CD14-positive monocyte (primary cell): ENCODE measurements around the gene OSBP2. TPM values are rescaled to one million over a fixed set of nuclear protein-coding genes. Genes with fewer than 3 reads are reported as not detected.

Source experiments
- DNase-seq, 3 donors: peaks; one replicate each; pipeline ENCODE4 v3.0.0-alpha.2; 2011 to 2022
- H2AFZ ChIP-seq: 2 replicates; pipeline ENCODE4 v1.6.0; 2012; ENCODE audit warnings: mild to moderate bottlenecking, low read depth, low read length, inconsistent platforms; ENCODE audit not compliant: insufficient read depth, poor library complexity, severe bottlenecking
- H3K27ac ChIP-seq, 2 donors: 1 replicate in 1 of 2; 2 replicates in 1 of 2; pipeline ENCODE4 v1.5.1; 2012 to 2013; ENCODE audit warnings: low read length in 2 of 2, control low read depth in 1 of 2, inconsistent platforms in 1 of 2, low read depth in 1 of 2, mild to moderate bottlenecking in 1 of 2
- H3K27me3 ChIP-seq, 2 donors: one replicate each; pipeline versions ENCODE4 v1.6.0 to v1.6.1; 2011 to 2013; ENCODE audit warnings: low read length in 2 of 2; ENCODE audit not compliant: control insufficient read depth in 2 of 2, insufficient read depth in 2 of 2
- H3K36me3 ChIP-seq, 2 donors: replicated peaks in 1 of 2; 1 replicate in 1 of 2; 2 replicates in 1 of 2; pipeline versions ENCODE4 v1.5.1 to v1.6.1; 2012 to 2013; ENCODE audit warnings: low read length in 2 of 2, control low read depth in 1 of 2, inconsistent platforms in 1 of 2, mild to moderate bottlenecking in 1 of 2; ENCODE audit not compliant: insufficient read depth in 2 of 2, control insufficient read depth in 1 of 2
- H3K4me1 ChIP-seq, 2 donors: 1 replicate in 1 of 2; 2 replicates in 1 of 2; pipeline versions ENCODE4 v1.5.1 to v1.6.1; 2012 to 2013; ENCODE audit warnings: low read length in 2 of 2, control low read depth in 1 of 2, inconsistent platforms in 1 of 2, mild to moderate bottlenecking in 1 of 2, moderate library complexity in 1 of 2; ENCODE audit not compliant: insufficient read depth in 2 of 2, control insufficient read depth in 1 of 2
- H3K4me2 ChIP-seq: replicated peaks from 2 replicates; pipeline ENCODE3; 2012; ENCODE audit warnings: low read length, moderate library complexity, mild to moderate bottlenecking; ENCODE audit not compliant: poor library complexity, severe bottlenecking; ENCODE audit errors: extremely low read depth
- H3K4me3 ChIP-seq, 3 experiments: fragments of 200-600 bp in 1 of 3; sonication (generic) in 1 of 3; replicated peaks in 1 of 3; 1 replicate in 2 of 3; 2 replicates in 1 of 3; pipeline ENCODE4 v1.5.1; 2011 to 2013; ENCODE audit warnings: low read length in 3 of 3, mild to moderate bottlenecking in 3 of 3, control low read depth in 2 of 3, low read depth in 2 of 3, inconsistent platforms in 1 of 3, moderate library complexity in 1 of 3
- H3K79me2 ChIP-seq: 2 replicates; pipeline ENCODE4 v1.6.0; 2012; ENCODE audit warnings: mild to moderate bottlenecking, control low read depth, inconsistent platforms, low read length, moderate library complexity; ENCODE audit not compliant: insufficient read depth
- H3K9ac ChIP-seq: 2 replicates; pipeline ENCODE4 v1.6.0; 2017; ENCODE audit warnings: low read length, mild to moderate bottlenecking; ENCODE audit not compliant: insufficient read depth, poor library complexity, severe bottlenecking
- H3K9me3 ChIP-seq, 2 donors: replicated peaks in 1 of 2; 1 replicate in 1 of 2; 2 replicates in 1 of 2; pipeline versions ENCODE4 v1.5.1 to v1.6.1; 2012 to 2013; ENCODE audit warnings: low read length in 2 of 2, control low read depth in 1 of 2; ENCODE audit not compliant: control insufficient read depth in 1 of 2, insufficient read depth in 1 of 2
- H4K20me1 ChIP-seq: 2 replicates; pipeline ENCODE4 v1.6.0; 2012; ENCODE audit warnings: mild to moderate bottlenecking, low read length, control low read depth, moderate library complexity; ENCODE audit not compliant: insufficient read depth
- H3K27ac Mint-ChIP-seq, 7 donors: one replicate each; pipeline ENCODE4 v1.8.0; 2020; ENCODE audit warnings: mild to moderate bottlenecking in 7 of 7, mixed read lengths in 7 of 7, moderate library complexity in 6 of 7, inconsistent platforms in 2 of 7
- H3K27me3 Mint-ChIP-seq, 3 donors: one replicate each; pipeline ENCODE4 v1.8.0; 2021 to 2022; ENCODE audit warnings: low read depth in 3 of 3, mild to moderate bottlenecking in 3 of 3, mixed read lengths in 3 of 3, moderate library complexity in 3 of 3, inconsistent platforms in 1 of 3
- H3K36me3 Mint-ChIP-seq, 2 donors: one replicate each; pipeline ENCODE4 v1.8.0; 2020; ENCODE audit warnings: mixed read lengths in 2 of 2, inconsistent platforms in 1 of 2, mild to moderate bottlenecking in 1 of 2
- H3K4me1 Mint-ChIP-seq: one replicate; pipeline ENCODE4 v1.8.0; 2020; ENCODE audit warnings: mild to moderate bottlenecking, mixed read lengths
- H3K4me3 Mint-ChIP-seq, 2 donors: one replicate each; pipeline ENCODE4 v1.8.0; 2020; ENCODE audit warnings: mild to moderate bottlenecking in 2 of 2, mixed read lengths in 2 of 2, moderate library complexity in 1 of 2
- H3K9me3 Mint-ChIP-seq, 7 donors: one replicate each; pipeline ENCODE4 v1.8.0; 2020 to 2022; ENCODE audit warnings: mixed read lengths in 7 of 7, mild to moderate bottlenecking in 6 of 7, moderate library complexity in 6 of 7, inconsistent platforms in 2 of 7
- WGBS: methylation state at CpG from one replicate; pipeline ENCODE4 v1.1.5; 2013; ENCODE audit warnings: missing lambda C conversion rate; ENCODE audit not compliant: insufficient coverage; 5-methylcytosine and 5-hydroxymethylcytosine counted together
- intact Hi-C, 2 donors: fragments of 100-400 bp; cut with micrococcal nuclease; formaldehyde crosslinking; loops; one replicate each; pipeline versions ENCODE4 v1.15.0 to v1.15.1; 2023
- polyA plus RNA-seq, 3 donors: library from polyadenylated mRNA; depleted of rRNA in 1 of 3; unstranded in 2 of 3; stranded (reverse) in 1 of 3; fragments of 300-500 nt in 2 of 3; fragments of >200 nt in 1 of 3; fragmentation: Illumina TruSeq in 2 of 3; gene quantifications; 1 replicate in 2 of 3; 2 replicates in 1 of 3; pipeline ENCODE4 v1.2.3, GENCODE V29; 2012 to 2021
- TF ChIP-seq, protein P1 (sequence below): fragments of 200-600 bp; IDR thresholded peaks from one replicate; pipeline ENCODE4 v1.8.0; 2022; ENCODE audit warnings: antibody characterized with exemption, mild to moderate bottlenecking

OSBP2 gene
- polyA plus RNA-seq, 3 donors = 0.21 to 0.54 TPM; not detected in 1

DNA sequence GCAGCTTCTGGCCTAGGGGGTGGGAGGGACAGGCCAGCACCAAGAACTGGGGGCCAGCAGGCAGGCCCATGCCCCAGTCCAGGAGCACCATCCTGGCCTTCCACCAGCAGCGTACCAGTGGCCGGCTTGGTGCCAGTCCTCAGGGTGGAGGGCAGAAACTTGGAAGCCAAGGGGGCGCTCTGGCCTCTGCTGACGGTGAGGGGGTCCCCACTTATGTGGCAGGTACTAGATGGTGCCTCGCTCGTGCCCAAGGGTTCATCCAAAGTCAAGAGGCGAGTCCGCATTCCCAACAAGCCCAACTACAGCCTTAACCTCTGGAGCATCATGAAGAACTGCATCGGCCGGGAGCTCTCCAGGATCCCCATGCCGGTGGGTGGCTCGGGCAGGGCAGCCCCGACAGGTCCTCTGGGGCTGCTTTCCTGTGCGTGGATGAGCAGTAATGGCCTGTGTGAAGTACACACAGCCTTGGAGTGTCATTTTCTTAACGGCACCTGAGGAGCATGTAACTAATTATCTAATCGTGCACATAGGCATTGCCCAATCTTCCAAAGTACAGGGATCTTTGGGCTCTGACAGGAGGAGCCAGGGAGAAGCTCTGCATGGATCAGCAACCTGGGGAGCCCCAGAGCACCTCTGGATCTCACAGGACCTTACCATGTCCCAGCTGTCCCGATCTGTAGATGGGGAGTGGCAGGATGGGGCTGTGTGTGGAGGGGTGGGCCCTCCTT lies 194.8 kb downstream of the OSBP2 start:
- H3K27ac Mint-ChIP-seq = no peak overlapping the region
- Histone ChIP-seq H2AFZ (no peak overlapping the region), H3K4me1 (no peaks in the 10 kb centered on the region), H3K36me3 (peaks cover 0 to 4% of the 10 kb centered on the region in 2 donors), H3K79me2 (no peaks in the 10 kb centered on the region), H3K9ac (no peak overlapping the region), H3K9me3 (no peaks in the 10 kb centered on the region), H3K4me3 (no peak overlapping the region), H4K20me1 (no peaks in the 10 kb centered on the region), H3K27me3 (no peaks in the 10 kb centered on the region), H3K27ac (no peak overlapping the region), H3K4me2 (no peak overlapping the region)
- DNase-seq = no peak
- no peak overlapping the region for H3K4me3 Mint-ChIP-seq
- H3K36me3 Mint-ChIP-seq = no peaks in the 10 kb centered on the region
- H3K27me3 Mint-ChIP-seq = peaks cover 0 to 6% (median 2%) of the 10 kb centered on the region in 3 donors
- H3K9me3 Mint-ChIP-seq = no peaks in the 10 kb centered on the region
- TF ChIP-seq, protein P1, sequence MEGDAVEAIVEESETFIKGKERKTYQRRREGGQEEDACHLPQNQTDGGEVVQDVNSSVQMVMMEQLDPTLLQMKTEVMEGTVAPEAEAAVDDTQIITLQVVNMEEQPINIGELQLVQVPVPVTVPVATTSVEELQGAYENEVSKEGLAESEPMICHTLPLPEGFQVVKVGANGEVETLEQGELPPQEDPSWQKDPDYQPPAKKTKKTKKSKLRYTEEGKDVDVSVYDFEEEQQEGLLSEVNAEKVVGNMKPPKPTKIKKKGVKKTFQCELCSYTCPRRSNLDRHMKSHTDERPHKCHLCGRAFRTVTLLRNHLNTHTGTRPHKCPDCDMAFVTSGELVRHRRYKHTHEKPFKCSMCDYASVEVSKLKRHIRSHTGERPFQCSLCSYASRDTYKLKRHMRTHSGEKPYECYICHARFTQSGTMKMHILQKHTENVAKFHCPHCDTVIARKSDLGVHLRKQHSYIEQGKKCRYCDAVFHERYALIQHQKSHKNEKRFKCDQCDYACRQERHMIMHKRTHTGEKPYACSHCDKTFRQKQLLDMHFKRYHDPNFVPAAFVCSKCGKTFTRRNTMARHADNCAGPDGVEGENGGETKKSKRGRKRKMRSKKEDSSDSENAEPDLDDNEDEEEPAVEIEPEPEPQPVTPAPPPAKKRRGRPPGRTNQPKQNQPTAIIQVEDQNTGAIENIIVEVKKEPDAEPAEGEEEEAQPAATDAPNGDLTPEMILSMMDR = no peak
- no peaks in the 10 kb centered on the region for H3K4me1 Mint-ChIP-seq
- WGBS = 88% methylated on average over 16 of the region's 17 CpGs
- intact Hi-C loops = no loop called here

DNA sequence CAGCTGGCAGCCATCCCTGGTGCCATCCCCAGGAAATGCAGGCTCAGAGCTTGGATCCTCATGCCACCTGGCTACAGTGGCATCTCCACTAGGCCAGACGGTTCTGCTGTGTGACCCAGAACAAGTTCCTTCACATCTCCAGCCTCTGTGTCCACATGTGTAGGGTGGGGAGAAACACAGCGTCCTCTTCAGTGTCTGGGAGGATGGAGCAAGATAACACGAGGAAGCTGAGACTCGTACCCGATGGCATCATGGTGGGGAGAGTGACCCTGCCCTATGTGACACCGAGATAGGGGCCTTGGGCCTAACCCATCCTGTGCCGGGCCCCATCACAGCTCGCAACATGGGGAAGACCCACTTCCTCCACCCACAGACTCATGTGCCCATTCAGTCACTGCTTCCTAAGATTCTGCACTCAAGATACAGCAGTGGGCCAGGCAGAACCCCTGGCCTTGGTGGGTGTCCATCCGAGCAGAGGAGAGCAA lies 195.4 kb downstream of the OSBP2 start:
- Histone ChIP-seq H3K27me3 (no peaks in the 10 kb centered on the region), H3K4me3 (no peak overlapping the region), H3K36me3 (peaks cover 0 to 4% of the 10 kb centered on the region in 2 donors), H3K79me2 (no peaks in the 10 kb centered on the region), H3K9me3 (no peaks in the 10 kb centered on the region), H2AFZ (no peak overlapping the region), H3K4me1 (no peaks in the 10 kb centered on the region), H3K9ac (no peak overlapping the region), H3K27ac (no peak overlapping the region), H3K4me2 (no peak overlapping the region), H4K20me1 (no peaks in the 10 kb centered on the region)
- H3K4me3 Mint-ChIP-seq = no peak overlapping the region
- no peaks in the 10 kb centered on the region for H3K4me1 Mint-ChIP-seq
- no peak for DNase-seq
- intact Hi-C loops = no loop called here
- TF ChIP-seq, protein P1 = no peak
- 94% methylated on average over 7 of the region's 9 CpGs for WGBS
- no peaks in the 10 kb centered on the region for H3K36me3 Mint-ChIP-seq
- peak overlapping the region in 3 of 7 donors; percentile 13 to 86 (median 76) for H3K27ac Mint-ChIP-seq
- no peaks in the 10 kb centered on the region for H3K9me3 Mint-ChIP-seq
- H3K27me3 Mint-ChIP-seq = peaks cover 0 to 6% (median 2%) of the 10 kb centered on the region in 3 donors
